Measurements from ENCODE around the gene LEFTY1. TPM values are rescaled to one million over a fixed set of nuclear protein-coding genes. Genes with fewer than 3 reads are reported as not detected.
A peak's percentile ranks its signal among the peaks of the same experiment; 100 is the strongest.
"Not testable (repeated sequence)": the region's sequence is repeated elsewhere in the genome, so short reads cannot be mapped to it uniquely, and the experiment has no call there.

LEFTY1 gene
- total RNA-seq, 6 experiments from 2014 or later, result not detected

DNA sequence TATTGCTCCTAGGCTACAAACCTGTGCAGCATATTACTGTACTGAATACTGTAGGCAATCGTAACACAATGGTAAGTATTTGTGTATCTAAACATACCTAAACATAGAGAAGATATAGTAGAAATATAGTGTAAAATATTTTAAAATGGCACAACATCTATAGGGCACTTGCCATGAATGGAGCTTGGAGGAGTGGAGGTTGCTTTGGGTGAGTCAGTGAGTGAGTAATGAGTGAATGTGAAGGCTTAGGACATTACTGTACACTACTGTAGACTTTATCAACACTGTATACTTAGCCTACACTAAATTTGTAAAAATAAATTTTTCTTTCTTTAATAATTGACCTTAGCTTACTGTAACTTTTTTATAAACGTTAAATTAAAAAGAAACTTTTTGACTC lies 44.1 kb upstream of the LEFTY1 start:
- Mint-ChIP-seq H3K27me3 (ENCODE audit: insufficient read depth) (no peaks in the 10 kb centered on the region; the same call in 1 of the 2 replicates), H3K4me1 (ENCODE audit: low read depth) (peaks cover 6% of the 10 kb centered on the region; the same call in 1 of the 2 replicates), H3K4me3 (no peak overlapping the region), H3K27ac (no peak overlapping the region), H3K36me3 (ENCODE audit: low read depth) (no peaks in the 10 kb centered on the region), H3K9me3 (no peaks in the 10 kb centered on the region)
- TF ChIP-seq, protein P1, sequence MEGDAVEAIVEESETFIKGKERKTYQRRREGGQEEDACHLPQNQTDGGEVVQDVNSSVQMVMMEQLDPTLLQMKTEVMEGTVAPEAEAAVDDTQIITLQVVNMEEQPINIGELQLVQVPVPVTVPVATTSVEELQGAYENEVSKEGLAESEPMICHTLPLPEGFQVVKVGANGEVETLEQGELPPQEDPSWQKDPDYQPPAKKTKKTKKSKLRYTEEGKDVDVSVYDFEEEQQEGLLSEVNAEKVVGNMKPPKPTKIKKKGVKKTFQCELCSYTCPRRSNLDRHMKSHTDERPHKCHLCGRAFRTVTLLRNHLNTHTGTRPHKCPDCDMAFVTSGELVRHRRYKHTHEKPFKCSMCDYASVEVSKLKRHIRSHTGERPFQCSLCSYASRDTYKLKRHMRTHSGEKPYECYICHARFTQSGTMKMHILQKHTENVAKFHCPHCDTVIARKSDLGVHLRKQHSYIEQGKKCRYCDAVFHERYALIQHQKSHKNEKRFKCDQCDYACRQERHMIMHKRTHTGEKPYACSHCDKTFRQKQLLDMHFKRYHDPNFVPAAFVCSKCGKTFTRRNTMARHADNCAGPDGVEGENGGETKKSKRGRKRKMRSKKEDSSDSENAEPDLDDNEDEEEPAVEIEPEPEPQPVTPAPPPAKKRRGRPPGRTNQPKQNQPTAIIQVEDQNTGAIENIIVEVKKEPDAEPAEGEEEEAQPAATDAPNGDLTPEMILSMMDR (IDR thresholded peaks at IDR 0.05), result no peak
- peak; percentile 68 for DNase-seq

DNA sequence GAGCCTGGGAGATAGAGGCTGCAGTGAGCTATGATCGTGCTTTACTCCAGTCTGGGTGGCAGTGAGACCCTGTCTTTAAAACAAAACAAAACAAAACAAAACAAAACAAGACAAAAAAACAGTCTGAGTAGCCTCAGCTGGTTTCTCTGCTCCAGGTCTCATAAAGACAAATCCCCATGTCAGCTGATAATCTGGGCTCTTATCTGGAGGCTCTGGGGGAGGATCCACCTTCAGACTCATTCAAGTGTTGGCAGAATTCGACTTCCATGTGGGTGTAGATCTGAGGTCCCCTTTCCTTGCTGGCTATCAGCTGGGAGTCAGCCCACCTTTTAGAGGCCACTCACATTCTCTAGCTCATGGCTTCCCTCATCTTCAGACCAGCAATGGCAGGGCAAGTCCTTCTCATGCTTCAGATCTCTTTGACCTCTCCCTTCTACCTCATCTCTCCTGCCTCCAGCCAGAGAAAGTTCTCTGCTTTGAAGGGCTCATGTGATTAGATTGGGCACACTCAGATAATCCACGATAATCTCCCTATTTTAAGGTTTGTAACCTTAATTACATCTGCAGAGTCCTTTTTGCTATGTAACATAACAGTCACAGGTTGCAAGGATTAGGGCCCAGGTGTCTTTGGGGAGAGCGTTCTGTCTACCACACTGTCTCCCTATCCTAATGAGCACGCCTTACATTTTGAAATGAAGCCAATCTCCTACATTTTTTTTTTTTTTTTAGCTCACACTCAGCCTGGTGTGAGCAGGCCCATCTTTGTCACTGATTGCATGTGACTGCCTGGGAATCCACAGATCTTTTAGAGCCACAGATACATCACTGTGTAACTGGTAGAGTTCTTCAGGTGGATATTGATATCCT lies 42.6 kb upstream of the LEFTY1 start:
- no peaks in the 10 kb centered on the region for H3K36me3 Mint-ChIP-seq (ENCODE audit: low read depth)
- H3K4me1 Mint-ChIP-seq (ENCODE audit: low read depth), result peaks cover 11% of the 10 kb centered on the region
- H3K9me3 Mint-ChIP-seq, result no peaks in the 10 kb centered on the region
- no peak overlapping the region for H3K27ac Mint-ChIP-seq
- H3K4me3 Mint-ChIP-seq, result no peak overlapping the region
- H3K27me3 Mint-ChIP-seq (ENCODE audit: insufficient read depth), result no peaks in the 10 kb centered on the region; the same call in 1 of the 2 replicates
- TF ChIP-seq, protein P1 (IDR thresholded peaks at IDR 0.05), result no peak
- DNase-seq, result no peak

DNA sequence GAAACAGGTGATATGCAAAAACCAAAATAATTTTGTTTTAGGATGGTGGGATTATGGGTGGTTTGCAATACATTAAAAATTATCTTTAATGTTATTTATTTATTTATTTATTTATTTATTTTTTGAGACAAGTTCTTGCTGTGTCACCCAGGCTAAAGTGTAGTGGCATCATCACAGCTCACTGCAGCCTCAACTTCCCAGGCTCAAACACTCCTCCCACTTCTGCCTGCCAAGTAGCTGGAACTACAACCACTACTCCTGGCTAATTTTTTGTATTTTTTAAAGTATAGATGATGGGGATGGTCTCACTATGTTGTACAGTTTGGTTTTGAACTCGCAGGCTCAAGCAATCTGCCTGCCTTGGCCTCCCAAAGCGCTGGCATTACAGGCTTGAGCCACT lies 41.6 kb upstream of the LEFTY1 start:
- DNase-seq, result no peak
- no peaks in the 10 kb centered on the region for H3K36me3 Mint-ChIP-seq (ENCODE audit: low read depth)
- H3K4me3 Mint-ChIP-seq, result no peak overlapping the region
- peaks cover 16% of the 10 kb centered on the region for H3K4me1 Mint-ChIP-seq (ENCODE audit: low read depth)
- H3K27me3 Mint-ChIP-seq (ENCODE audit: insufficient read depth), result no peaks in the 10 kb centered on the region; the same call in 1 of the 2 replicates
- no peak overlapping the region for H3K27ac Mint-ChIP-seq
- TF ChIP-seq, protein P1 (IDR thresholded peaks at IDR 0.05), result no peak
- H3K9me3 Mint-ChIP-seq, result no peaks in the 10 kb centered on the region

DNA sequence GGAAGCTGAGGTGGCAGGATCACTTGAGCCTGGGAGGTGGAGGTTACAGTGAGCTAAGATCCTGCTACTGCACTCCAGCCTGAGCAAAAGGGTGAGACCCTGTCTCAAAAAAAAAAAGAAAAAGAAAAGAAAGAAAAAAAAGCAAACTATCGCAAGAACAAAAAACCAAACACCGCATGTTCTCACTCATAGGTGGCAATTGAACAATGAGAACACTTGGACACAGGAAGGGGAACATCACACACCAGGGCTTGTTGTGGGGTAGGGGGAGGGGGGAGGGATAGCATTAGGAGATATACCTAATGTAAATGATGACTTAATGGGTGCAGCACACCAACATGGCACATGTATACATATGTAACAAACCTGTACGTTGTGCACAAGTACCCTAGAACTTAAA lies 40.5 kb upstream of the LEFTY1 start:
- not testable (repeated sequence) for H3K27ac Mint-ChIP-seq; DNase-seq; H3K27me3 Mint-ChIP-seq (ENCODE audit: insufficient read depth); H3K4me3 Mint-ChIP-seq; H3K9me3 Mint-ChIP-seq; H3K36me3 Mint-ChIP-seq (ENCODE audit: low read depth)
- peaks cover 16% of the 10 kb centered on the region for H3K4me1 Mint-ChIP-seq (ENCODE audit: low read depth)

DNA sequence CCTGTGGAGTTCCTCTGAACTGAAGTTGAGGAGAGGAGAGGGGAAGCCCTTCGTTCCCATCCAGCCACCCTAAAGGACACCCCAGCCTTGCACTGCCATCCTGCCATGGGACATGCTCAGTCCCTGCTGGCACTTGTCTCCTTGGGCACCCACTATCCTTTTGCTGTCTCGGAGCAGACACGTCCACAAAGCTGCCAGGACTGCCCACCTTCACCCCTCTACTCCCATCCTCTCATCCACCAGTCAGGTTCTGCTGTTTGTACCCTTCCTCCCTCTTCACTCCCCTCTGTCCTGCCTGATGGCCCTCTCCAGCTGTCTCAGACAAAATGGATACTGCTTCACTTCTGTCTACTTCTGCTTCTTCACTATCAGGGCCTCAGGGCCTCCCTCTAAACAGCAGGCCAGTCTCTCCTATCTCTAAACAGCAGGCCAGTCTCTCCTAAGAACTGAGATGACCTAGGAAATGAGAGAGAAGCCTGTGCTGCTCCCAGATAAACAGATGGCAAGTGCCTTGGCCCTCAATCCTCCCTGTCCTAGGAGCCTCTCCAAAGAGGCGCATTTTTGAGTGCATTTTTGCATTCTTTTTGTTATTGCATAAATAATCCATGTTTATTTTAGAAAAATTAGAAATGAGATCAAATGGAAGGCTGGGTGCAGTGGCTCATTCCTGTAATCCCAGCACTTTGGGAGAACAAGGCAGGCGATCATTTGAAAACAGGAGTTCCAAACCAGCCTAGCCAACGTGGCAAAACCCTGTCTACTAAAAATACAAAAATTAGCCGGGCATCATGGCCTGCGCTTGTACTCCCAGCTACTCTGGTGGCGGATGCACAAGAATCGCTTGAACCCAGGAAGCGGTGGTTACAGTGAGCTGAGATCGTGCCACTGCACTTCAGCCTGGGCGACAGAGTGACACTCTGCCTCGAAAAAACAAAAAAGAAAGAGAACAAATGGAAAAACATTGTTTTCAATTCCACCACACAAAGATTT lies 39.5 kb upstream of the LEFTY1 start:
- Mint-ChIP-seq H3K4me3 (no peak overlapping the region), H3K27ac (no peak overlapping the region), H3K27me3 (ENCODE audit: insufficient read depth) (no peaks in the 10 kb centered on the region; the same call in 1 of the 2 replicates), H3K4me1 (ENCODE audit: low read depth) (peaks cover 16% of the 10 kb centered on the region), H3K9me3 (no peaks in the 10 kb centered on the region), H3K36me3 (ENCODE audit: low read depth) (no peaks in the 10 kb centered on the region)
- TF ChIP-seq, protein P1 (IDR thresholded peaks at IDR 0.05), result no peak
- DNase-seq, result no peak
